GM19438 (cell line): ENCODE data around the gene KLHL25.
"Not testable (repeated sequence)": the region's sequence is repeated elsewhere in the genome, so short reads cannot be mapped to it uniquely, and the experiment has no call there.

Experiments used
- ATAC-seq: cut with Tn5 transposase; IDR thresholded peaks from one replicate; pipeline ENCODE4 v1.9.1; 2021; ENCODE audit warnings: low read depth; ENCODE audit not compliant: unreplicated experiment

KLHL25 gene, protein sequence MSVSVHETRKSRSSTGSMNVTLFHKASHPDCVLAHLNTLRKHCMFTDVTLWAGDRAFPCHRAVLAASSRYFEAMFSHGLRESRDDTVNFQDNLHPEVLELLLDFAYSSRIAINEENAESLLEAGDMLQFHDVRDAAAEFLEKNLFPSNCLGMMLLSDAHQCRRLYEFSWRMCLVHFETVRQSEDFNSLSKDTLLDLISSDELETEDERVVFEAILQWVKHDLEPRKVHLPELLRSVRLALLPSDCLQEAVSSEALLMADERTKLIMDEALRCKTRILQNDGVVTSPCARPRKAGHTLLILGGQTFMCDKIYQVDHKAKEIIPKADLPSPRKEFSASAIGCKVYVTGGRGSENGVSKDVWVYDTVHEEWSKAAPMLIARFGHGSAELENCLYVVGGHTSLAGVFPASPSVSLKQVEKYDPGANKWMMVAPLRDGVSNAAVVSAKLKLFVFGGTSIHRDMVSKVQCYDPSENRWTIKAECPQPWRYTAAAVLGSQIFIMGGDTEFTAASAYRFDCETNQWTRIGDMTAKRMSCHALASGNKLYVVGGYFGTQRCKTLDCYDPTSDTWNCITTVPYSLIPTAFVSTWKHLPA

DNA sequence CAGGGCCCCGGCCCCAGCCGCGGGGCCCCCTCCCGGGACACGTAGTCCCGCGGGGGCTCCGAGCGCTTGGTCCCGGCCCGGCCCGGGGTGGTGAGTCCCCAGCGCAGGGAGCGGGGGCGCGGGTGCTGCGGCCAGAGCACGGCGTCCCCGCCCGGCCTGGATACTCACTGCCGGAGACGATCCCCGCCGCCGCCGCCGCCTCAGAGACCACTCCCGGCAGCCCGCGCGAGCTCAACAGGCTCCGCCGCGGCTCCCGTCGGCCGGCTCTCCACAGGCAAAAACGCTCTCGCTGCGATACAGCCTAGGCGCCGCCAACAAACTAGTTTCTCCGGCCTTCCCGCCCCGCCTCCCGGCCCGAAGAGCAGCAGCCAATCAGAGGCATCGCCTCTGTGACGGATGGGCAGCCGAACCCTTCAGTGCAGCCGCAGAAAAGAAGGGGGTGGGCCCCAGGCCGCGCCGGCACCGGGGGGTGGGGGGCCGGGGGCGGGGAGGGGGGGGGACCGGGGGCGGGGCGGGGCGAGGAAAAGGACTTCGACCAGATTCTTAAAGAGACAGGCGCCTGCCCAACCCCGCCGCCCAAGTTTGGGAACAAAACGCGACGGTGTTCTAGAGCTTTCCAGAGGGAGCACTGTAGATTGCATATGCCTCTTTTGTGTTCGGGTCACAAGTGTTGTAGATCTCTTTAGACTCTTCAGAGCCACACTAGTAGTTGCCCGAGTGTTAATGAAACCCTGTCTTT, at the start of gene KLHL25:
Gene KLHL25, minus strand, starts transcription at position 328 of the 739 bp plus-strand sequence. CDS start 25,115 bp downstream, outside the sequence.
- peak; percentile 99 for ATAC-seq

DNA sequence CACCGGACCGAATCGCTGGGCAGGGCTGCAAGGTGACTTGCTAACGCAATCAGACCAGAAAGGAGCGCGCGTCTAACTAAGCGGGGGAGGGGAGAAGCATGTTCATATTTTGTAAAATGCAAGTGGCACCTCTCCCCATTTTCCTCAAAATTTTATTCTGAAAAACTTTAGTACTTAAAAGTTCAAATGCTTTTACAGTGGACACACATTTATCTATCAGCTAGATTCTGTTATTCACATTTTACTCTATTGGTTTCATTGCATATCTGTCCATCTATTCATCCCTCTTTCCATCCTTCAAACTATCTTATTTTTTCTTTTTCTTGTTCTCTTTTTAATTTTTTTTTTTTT, 46.1 kb upstream of the KLHL25 start:
- no peak for ATAC-seq

DNA sequence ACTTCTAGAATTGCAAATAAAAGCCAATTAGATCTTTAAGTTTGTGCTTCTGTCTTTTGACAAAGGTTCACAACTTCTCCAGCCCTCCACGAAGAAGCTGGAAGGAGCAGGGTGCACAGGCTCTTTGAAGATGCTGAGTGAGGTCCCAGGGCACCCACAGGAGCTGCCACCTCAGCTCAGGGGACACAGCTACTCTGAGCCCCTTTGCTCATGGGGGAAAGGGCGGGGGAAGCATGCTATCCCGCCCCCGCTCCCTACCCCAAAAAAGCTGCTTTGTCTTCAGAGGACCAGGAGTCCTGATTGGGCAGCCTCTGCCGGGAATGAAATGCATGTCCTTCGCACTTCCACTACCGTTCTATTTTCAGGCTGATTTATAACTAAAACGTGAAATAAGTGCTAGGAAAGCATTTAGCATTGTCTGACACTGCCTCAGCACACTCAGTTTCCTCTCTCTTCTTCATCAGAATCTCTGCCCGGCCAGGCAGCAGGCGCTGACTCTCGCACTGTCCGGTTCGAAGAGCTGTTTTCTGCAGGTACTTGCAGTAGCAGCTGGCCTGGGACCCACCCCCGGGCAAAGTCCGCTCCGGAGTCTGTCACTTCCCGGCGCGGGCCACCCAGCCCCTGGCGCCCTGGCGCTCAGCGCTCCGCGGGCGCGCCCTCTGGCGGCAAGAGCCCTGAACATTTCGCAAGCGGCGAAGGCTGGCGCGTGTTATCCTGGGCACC, 45.5 kb upstream of the KLHL25 start:
- peak; percentile 94 for ATAC-seq

DNA sequence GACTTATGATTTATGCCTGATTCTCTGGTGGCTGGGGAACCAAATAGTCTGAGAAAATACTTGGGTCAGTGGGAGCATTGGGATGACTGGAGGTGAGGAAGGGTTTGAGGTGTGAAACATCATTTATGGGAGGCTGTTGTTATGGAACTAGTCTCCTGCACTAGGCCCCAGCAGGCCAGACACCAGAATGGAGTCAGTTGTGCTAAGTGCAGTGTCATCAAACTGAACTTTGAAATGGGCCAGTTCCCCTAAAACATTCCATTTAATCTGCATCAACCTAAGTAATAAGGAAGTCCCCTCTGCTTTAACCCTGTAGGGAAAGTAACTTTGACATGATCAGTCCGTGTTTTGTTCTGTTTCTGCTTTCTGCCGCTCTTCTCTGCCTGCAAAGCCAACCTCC, 44.9 kb upstream of the KLHL25 start:
- ATAC-seq, result no peak

DNA sequence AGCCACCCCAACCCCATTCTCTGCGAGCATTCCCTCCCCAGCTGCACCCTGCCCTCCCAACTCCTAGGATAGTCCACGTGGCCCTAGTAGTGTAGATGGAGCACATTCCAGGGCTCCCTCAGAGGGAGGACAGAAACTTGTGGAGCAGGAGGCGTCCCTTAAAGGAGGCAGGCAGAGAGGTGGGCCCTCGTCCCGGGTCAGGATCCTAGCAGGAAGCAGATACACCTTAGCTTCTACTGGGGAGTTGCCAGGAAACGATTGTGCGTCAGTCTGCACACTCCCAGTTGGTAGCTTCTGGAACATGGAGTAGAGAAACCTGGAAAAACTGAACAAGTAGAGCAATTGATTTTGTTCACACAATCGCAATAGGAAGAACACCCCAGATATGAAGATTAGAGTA, 43.9 kb upstream of the KLHL25 start:
- ATAC-seq, result no peak

DNA sequence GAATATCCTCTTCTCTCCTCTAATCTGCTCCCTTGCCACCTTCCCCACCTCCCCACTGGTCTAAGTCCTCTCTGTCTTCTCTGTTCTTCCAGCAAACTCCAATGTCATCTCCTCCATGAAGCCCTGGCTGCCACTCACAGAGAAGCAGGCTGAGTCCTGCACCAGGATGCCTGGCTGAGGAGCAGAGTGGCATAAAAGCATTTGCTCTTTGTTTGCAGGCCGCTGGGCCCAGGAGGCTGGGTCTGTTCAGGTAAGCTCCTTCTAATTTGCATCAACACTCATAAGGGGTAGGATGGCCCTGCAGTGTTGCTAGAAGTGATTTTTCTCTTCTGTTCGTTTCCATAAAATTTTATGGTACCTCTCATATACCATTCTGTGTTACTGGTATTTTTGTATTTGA, 43.2 kb upstream of the KLHL25 start:
- no peak for ATAC-seq

DNA sequence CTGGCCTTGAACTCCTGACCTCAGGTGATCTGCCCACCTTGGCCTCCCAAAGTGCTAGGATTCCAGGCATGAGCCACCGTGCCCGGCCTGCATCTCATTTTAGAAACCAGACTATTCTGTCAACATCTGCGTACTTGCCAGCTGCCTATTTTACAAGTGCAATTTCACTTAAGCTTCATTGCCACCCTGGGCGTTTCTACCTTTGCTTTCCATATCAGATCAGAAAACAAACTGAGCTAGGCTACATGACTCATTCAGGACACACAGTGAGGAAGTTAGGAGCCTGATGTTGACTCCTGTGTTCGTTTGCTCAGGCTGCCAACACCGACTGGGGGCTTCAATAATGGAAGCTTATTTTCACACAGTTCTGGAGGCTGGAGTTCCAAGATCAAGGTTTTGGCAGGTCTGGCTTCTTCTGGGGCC, 42.3 kb upstream of the KLHL25 start:
- no peak for ATAC-seq

DNA sequence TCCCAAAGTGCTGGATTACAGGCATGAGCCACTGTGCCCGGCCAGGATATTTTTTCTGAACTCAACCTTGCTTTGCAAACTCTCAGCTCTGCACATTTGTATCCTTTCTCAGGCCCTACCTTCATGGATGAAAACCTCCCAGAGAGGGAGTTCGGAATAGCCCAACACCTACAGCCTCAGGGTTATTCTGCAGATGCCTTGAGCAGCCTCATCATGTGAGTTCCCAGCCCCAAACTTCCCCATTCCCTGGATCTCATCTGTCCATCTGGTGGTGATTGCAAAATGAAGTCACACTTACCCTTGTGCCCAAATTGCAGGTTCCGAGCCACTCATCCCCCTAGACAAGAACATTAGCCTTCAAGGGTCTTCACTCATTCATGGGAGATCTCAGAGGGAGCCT, 39.9 kb upstream of the KLHL25 start:
- no peak for ATAC-seq

DNA sequence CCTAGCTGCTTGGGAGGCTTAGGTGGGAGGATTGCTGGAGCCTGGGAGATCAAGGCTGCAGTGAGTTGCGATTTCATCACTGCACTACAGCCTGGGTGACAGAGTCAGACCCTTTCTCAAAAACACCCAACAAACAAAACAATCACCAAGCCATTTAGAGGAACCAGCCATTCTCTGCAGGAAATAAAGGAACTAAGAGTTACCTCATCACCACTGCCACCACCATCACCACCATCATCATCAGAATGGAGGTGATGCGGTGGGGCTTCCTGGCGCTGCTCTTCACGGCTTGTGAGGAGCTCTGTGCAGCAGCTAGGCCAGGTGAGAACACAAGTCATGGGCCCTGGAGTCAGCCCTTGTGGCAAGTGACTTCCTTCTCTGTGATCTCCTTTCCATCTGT, 37.7 kb upstream of the KLHL25 start:
- ATAC-seq, result no peak

DNA sequence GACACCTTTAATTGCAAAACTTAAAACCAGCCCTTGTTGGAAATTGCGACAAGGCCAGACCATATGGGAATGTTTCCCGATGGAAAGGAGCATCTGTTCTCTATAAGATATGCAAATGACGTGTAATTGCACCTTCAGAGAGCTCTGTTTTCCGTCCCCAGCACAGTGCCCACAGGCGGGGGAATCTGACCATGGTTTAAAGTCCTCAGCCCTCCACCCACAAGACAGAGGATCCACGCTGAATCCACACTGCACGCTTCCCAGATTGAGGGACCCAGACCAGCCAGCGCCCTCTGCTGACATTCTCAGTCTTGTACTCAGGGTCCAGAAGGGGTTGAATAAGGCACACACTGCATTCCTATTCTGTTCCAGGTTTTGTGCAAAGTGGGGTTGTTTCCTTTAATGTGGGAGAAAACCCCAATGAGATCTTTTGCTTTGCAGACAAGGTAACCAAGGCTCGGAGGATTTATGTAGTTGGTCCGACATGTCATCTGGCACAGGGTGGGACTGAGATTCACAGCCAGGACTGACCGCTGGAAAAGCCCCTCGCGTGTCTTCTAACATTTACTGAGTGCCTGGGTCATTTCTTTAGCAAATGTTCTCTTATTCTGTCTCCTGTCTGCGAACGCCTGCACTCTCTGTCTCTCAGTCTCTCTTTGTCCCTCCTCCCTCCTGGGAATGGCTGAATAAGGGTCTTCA, 36.8 kb upstream of the KLHL25 start:
- no peak for ATAC-seq

DNA sequence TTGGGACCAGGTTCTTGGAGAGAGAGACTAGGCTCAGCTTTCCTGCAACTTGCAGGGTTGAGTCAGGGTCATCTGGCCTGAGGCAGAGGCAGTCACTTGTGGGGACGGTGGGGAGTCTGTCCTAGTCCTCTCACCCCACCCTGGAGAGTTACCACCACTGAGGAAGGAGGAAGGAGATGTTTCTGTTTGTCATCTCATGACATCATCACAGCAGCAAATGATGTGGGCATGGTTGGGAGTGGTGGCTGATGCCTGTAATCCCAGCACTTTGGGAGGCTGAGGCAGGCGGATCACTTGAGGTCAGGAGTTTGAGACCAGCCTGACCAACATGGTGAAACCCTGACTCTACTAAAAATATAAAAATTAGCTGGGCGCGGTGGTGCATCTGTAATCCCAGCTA, 35.0 kb upstream of the KLHL25 start:
- ATAC-seq, result not testable (repeated sequence)

DNA sequence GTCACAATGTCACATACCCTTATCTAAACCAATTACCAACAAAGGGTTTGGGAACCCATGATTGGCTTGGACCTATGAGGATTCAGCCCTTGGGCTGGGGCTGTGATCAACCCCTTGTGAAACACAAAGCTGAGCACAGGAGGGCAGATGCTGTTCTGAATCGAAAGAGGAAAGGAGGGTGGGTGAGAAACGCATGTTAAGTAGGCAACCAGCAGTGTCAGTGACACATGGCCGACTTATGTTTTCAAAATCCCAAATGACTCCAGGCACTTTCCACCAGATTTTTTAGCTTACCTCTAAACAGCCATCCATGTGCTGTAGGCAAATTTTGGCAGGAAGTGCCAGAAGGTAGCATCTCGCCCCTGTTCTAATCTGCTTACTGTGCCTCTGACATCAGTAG, 34.1 kb upstream of the KLHL25 start:
- ATAC-seq, result no peak

DNA sequence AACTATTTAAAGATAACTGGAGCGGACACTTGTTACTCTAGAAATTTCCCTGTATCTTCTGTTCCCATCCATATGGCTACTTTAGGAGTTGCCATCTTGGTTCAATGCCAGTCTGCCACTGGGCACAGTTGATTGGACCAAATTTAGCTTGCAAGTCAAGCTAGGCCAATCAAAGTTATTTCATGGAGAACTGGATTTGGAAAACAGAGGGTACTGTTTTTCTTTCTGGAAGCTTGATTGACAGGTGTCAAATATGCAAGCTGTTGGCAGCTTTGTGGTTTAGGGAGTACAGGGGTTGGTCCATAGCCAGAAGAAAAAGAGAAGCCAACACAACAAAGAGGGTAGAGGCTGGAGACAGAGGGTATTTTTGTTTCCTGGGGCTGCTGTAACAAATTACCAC, 33.4 kb upstream of the KLHL25 start:
- no peak for ATAC-seq

DNA sequence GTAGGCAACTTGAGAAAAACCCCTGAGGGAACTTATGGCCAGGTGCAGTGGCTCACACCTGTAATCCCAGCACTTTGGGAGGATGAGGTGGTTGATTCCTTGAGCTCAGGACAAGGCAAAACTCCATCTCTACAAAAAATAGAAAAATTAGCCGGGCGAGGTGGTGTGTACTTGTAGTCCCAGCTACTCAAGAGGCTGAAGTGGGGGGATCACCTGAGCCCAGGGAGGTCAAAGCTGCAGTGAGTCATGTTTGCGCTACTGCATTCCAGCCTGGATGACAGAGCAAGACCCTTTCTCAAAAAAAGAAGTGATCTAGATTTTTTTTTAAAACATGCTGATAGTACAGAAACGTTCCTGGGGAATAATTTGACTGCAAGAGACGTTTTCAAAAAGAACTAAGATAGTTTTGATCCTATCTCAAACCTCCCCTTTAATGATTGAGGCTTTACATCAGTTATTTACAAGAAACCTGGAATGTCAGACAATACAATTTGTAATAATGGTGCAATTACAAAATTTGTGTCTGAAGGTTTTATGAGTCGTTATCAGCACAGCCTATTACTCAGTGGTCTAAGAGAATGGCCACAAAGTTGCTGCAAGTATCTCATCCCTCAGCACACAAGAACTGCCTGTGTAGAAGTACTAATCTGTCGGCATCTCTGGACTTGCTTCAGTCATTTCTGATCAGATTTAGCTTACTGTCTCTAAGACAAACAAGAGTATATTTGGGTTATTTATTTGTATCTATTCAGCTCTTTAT, 32.2 kb upstream of the KLHL25 start:
- ATAC-seq, result no peak

DNA sequence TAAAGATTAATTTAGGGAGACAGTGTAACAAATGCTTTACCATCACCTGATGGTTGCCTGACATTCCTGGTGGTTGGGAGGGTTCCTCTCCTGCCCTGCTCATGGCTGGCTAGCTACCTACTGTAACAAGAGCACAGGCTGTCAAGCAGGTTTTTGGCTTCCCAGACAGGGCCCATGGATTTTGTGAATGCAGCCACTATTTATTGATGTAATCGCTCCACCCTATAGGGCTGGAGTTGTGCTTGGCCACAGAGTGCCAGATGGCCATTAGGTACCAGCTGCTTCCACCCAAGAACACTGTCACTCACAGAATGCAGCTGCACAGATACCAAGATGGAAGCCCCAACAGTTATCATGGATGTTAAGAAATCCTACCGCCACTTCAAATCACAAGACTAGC, 31.0 kb upstream of the KLHL25 start:
- no peak for ATAC-seq

DNA sequence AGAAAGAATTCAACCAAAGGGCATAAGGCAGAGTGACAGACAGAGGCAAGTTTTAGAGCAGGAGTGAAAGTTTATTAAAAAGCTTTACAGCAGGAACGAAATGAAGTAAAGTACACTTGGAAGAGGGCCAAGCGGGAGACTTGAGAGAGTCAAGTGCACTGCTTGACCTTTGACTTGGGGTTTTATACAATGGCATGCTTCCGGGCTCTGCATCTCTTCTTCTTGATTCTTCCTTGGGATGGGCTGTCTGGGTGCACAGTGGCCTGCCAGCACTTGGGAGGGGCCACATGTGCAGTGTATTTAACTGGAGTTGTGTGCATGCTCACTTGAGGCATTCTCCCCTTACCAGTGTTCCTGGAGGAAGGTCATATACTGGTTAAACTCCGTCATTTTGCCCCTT, 30.4 kb upstream of the KLHL25 start:
- ATAC-seq, result no peak

DNA sequence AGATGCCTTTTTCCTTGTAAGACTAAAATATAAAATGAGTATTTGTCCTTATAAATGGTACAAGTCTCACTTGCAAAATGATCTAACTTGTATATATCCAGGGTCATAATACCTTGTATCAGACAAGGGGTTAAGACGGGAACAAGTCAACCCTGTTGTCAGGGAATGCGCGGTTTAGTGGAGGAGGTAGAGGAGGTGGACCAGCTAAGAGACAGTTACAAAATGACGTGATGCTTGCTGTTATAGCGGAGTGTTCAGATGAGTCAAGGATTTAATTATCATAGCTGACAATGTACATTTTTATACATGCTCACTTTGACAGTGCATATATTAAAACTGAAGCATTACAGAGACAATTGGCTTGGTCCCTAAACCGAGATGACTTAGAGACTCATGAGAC, 26.8 kb upstream of the KLHL25 start:
- ATAC-seq, result no peak

DNA sequence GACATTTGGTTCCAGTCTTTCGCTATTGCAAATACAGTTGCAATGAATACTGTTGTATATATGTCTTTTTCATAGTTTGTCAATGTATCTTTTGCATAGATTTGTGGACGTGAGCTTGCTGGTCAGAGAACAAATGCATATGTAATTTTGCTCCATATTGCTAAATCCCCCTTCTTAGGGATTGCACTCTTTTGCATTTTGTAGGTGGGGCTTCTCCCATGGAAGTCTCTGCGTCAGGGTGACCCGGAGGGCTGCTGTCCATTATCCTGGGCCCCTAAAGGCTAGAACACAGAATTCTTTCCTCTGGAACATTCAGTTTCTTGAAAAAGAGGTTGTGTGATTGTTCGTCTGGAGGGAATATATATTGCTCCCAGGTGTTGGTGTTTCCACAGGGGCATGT, 25.2 kb upstream of the KLHL25 start:
- ATAC-seq, result no peak

DNA sequence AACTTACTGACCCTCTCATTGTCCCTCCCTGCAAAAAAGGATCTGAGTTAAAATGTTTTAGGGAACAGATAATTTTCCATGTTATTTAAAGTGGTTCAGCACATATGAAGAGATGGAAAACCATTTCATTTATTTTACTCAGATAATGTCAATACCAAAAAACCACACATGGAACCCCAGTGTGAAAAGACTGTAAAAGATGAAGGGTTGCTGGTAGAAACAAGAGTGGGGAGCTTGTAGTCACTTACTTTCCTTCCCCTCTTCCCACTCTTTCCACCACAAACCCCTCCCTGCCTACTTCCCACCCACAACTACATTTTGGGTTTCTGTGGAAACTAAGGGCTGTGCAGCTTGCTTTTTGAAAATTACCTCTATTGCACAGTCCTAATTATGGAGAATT, 18.5 kb upstream of the KLHL25 start:
- no peak for ATAC-seq

DNA sequence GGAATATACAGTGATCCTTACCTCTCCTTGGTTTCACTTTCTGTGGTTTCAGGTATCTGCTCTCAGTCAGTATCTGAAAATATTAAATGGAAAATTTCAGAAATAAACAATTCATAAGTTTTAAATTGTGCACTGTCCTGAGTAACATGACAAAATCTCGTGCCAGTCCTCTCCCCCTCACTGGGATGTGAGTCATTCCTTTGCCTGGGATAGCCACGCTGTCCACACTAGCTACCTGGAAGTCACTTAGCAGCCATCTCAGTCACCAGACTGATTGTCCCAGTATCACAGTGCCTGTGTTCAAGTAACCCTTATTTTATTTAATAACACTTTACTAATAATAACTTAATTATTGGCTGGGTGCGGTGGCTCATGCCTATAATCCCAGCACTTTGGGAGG, 15.3 kb upstream of the KLHL25 start:
- no peak for ATAC-seq
